GM19099 (cell line): ENCODE data around the gene HS3ST3A1.

Experiments
- POLR2A ChIP-seq: IDR thresholded peaks from 3 replicates; pipeline ENCODE4 v1.6.1; 2011; ENCODE audit warnings: low read depth; ENCODE audit not compliant: insufficient read length; ENCODE audit errors: extremely low read depth

Gene HS3ST3A1

GRCh38 chr17:13609941-13610340, 8.2 kb upstream of the HS3ST3A1 start:
- no peak for TF ChIP-seq POLR2A

- no peak for TF ChIP-seq POLR2A
Observed at GRCh38 chr17:13601322-13601775, 380 bp downstream of the HS3ST3A1 start.

- no peak for TF ChIP-seq POLR2A
Observed at GRCh38 chr17:13600475-13601321, 1.0 kb downstream of the HS3ST3A1 start.

- TF ChIP-seq POLR2A = no peak
Observed at GRCh38 chr17:13599864-13600263, 1.9 kb downstream of the HS3ST3A1 start.

- TF ChIP-seq POLR2A = no peak
Observed at GRCh38 chr17:13599168-13599577, 2.6 kb downstream of the HS3ST3A1 start.

GRCh38 chr17:13598353-13599167, 3.2 kb downstream of the HS3ST3A1 start:
- TF ChIP-seq POLR2A = no peak

- TF ChIP-seq POLR2A = no peak
Observed at GRCh38 chr17:13597723-13598347, 3.9 kb downstream of the HS3ST3A1 start.

GRCh38 chr17:13596241-13596923, 5.3 kb downstream of the HS3ST3A1 start:
- no peak for TF ChIP-seq POLR2A

GRCh38 chr17:13595599-13595899, 6.2 kb downstream of the HS3ST3A1 start:
- no peak for TF ChIP-seq POLR2A

- TF ChIP-seq POLR2A = no peak
Observed at GRCh38 chr17:13594762-13595598, 6.7 kb downstream of the HS3ST3A1 start.

GRCh38 chr17:13594310-13594709, 7.4 kb downstream of the HS3ST3A1 start:
- TF ChIP-seq POLR2A = no peak

GRCh38 chr17:13593757-13594156, 8.0 kb downstream of the HS3ST3A1 start:
- no peak for TF ChIP-seq POLR2A

- TF ChIP-seq POLR2A = no peak
Observed at GRCh38 chr17:13593021-13593751, 8.5 kb downstream of the HS3ST3A1 start.
